Vagina (tissue), 2 donors: ENCODE data around the gene PSEN1.

Source experiments
- POLR2AphosphoS5 ChIP-seq, 2 donors: sonication (generic); formaldehyde crosslinking; IDR thresholded peaks; one replicate each; pipeline ENCODE4 v1.9.0; 2017; ENCODE audit warnings: antibody characterized with exemption in 2 of 2, mild to moderate bottlenecking in 2 of 2, low read depth in 1 of 2; ENCODE audit not compliant: insufficient read depth in 1 of 2
- TF ChIP-seq, protein P1 (sequence below), 3 experiments: fragments of 450-650 bp in 2 of 3; fragments of 200-600 bp in 1 of 3; sonication (generic) in 1 of 3; IDR thresholded peaks; one replicate each; pipeline ENCODE4 v1.5.1; 2017 to 2019; ENCODE audit warnings: antibody characterized with exemption in 3 of 3, mild to moderate bottlenecking in 2 of 3, moderate library complexity in 2 of 3

DNA sequence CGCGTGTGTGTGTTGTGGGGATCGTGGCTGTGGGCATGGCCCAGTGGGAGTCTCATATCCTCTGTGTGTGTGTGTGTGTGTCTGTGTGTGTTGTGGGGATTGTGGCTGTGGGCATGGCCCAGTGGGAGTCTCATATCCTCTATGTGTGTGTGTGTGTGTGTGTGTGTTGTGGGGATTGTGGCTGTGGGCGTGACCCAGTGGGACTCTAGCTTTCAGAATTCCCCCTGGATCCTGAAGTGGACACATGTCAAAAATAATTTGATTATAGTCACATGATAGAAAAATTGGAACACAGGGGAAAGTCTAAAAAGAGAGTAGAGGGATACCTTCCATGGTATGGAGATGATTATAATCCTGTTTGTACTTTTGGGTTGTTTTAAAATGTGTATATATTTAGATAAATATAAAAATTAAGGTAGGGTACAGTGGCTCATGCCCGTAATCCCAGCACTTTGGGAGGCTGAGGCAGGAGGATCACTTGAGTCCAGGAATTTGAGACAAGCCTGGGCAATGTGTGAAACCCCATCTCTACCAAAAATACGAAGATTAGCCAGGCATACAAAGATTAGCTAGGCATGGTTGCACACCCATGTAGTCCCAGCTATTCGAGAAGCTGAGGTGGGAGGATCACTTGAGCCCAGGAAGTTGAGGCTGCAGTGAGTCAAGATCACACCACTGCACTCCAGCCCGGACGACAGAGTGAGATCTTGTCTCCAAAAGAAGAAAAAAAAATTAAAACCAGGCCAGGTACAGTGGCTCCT is 112.0 kb downstream of the PSEN1 start:
- TF ChIP-seq, protein P1, sequence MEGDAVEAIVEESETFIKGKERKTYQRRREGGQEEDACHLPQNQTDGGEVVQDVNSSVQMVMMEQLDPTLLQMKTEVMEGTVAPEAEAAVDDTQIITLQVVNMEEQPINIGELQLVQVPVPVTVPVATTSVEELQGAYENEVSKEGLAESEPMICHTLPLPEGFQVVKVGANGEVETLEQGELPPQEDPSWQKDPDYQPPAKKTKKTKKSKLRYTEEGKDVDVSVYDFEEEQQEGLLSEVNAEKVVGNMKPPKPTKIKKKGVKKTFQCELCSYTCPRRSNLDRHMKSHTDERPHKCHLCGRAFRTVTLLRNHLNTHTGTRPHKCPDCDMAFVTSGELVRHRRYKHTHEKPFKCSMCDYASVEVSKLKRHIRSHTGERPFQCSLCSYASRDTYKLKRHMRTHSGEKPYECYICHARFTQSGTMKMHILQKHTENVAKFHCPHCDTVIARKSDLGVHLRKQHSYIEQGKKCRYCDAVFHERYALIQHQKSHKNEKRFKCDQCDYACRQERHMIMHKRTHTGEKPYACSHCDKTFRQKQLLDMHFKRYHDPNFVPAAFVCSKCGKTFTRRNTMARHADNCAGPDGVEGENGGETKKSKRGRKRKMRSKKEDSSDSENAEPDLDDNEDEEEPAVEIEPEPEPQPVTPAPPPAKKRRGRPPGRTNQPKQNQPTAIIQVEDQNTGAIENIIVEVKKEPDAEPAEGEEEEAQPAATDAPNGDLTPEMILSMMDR (IDR thresholded peaks at IDR 0.05): no peak
- TF ChIP-seq POLR2AphosphoS5 (IDR thresholded peaks at IDR 0.05; ENCODE audit: insufficient read depth in 1 of 2, low read depth in 1 of 2): no peak
